Measurements from ENCODE around the gene MYL10. TPM values are rescaled to one million over a fixed set of nuclear protein-coding genes. Genes with fewer than 3 reads are reported as not detected.

MYL10 gene
- total RNA-seq, 5 donors from 2014 or later (not counting 1 experiment from before 2014, with no cell fraction given) = not detected

DNA sequence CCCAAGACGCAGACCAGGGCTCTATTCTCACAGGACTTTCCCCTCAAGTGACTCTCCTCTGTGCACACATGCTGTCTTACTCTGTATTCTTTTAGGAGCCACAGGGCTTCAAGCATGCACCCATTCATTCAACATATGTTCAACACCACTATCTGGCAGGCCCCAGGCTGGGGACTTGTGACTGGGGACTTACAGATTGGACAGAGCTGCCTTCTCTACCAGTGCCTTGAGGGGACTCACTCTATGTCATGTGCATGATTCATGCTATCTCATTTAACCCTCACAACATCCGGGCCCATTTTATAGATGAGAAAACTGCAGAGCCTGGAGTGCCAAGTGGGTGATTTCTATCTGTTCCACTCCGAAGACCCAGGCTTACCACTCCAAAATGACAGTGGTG is 34.3 kb downstream of the MYL10 start:
- no peak overlapping the region for H3K4me3 ChIP-seq (ENCODE audit: control insufficient read depth in 1 of 2, extremely low read depth in 1 of 2, low read length in 1 of 2)
- no peaks in the 10 kb centered on the region for H3K36me3 Mint-ChIP-seq
- peaks cover 0 to 7% of the 10 kb centered on the region in 2 donors for H3K27me3 Mint-ChIP-seq
- H3K9me3 Mint-ChIP-seq = no peaks in the 10 kb centered on the region
- peaks cover 0 to 3% of the 10 kb centered on the region in 2 experiments for H3K27me3 ChIP-seq (replicated peaks in 1 of 2; ENCODE audit: control insufficient read depth in 2 of 2, extremely low read depth in 1 of 2, insufficient read depth in 2 of 2, low read length in 1 of 2)
- no peak overlapping the region for H3K27ac Mint-ChIP-seq
- no peak for ATAC-seq (replicated peaks in 1 of 4)
- DNase-seq = no peak
- WGBS (ENCODE audit: insufficient coverage) = 63% methylated on average over 1 of the region's 3 CpGs
- POLR2A ChIA-PET = no interaction called here
- H3K36me3 ChIP-seq (ENCODE audit: control insufficient read depth in 2 of 2, extremely low read depth in 1 of 2, insufficient read depth in 1 of 2, low read length in 1 of 2) = no peaks in the 10 kb centered on the region
- no peak overlapping the region for H3K4me3 Mint-ChIP-seq
- CTCF ChIA-PET = no interaction called here
- no peak overlapping the region for H3K27ac ChIP-seq (ENCODE audit: low read length)
- H3K4me1 Mint-ChIP-seq = no peaks in the 10 kb centered on the region
- no peaks in the 10 kb centered on the region for H3K4me1 ChIP-seq (ENCODE audit: control insufficient read depth in 1 of 2, extremely low read depth in 1 of 2, insufficient read depth in 2 of 2, low read length in 2 of 2)
- H3K9me3 ChIP-seq = no peaks in the 10 kb centered on the region

- Mint-ChIP-seq H3K36me3 (no peaks in the 10 kb centered on the region), H3K4me3 (no peak overlapping the region), H3K27ac (no peak overlapping the region), H3K9me3 (no peaks in the 10 kb centered on the region), H3K27me3 (peaks cover 0 to 7% of the 10 kb centered on the region in 2 donors), H3K4me1 (no peaks in the 10 kb centered on the region)
- H3K27me3 ChIP-seq (replicated peaks in 1 of 2; ENCODE audit: control insufficient read depth in 2 of 2, extremely low read depth in 1 of 2, insufficient read depth in 2 of 2, low read length in 1 of 2) = peaks cover 0 to 3% of the 10 kb centered on the region in 2 experiments
- 88% methylated on average over 3 of the region's 6 CpGs for WGBS (ENCODE audit: insufficient coverage)
- no peaks in the 10 kb centered on the region for H3K9me3 ChIP-seq
- ATAC-seq (replicated peaks in 1 of 4) (no peak), DNase-seq (no peak)
- H3K4me3 ChIP-seq (ENCODE audit: control insufficient read depth in 1 of 2, extremely low read depth in 1 of 2, low read length in 1 of 2) = no peak overlapping the region
- H3K4me1 ChIP-seq (ENCODE audit: control insufficient read depth in 1 of 2, extremely low read depth in 1 of 2, insufficient read depth in 2 of 2, low read length in 2 of 2) = no peaks in the 10 kb centered on the region
- H3K36me3 ChIP-seq (ENCODE audit: control insufficient read depth in 2 of 2, extremely low read depth in 1 of 2, insufficient read depth in 1 of 2, low read length in 1 of 2) = no peaks in the 10 kb centered on the region
- POLR2A ChIA-PET = interaction anchor here in 1 of 2 donors (0.6 kb wide), 1 partner anchor 648 kb away, joined by 7 read pairs; no protein-coding TSS in a partner anchor
- CTCF ChIA-PET = no interaction called here
- H3K27ac ChIP-seq (ENCODE audit: low read length) = no peak overlapping the region
Measured at GRCh38 chr7:101593556-101593955, 35.5 kb downstream of the MYL10 start.

DNA sequence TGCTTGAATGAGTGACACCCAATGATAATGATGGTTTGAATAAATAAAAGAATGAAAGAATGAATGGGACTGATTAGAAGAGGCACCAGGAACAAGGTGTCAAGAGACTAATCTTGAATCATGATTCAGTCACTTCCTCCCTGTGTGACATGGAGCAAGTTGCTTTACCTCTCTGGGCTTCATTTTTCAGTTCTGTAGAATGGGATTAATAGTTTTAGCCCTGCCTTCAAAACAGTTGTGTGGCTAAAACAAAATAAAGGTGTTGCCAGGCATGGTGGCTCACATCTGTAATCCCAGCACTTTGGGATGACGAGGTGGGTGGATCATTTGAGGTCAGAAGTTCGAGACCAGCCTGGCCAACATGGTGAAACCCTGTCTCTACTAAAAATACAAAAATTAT is 37.6 kb downstream of the MYL10 start:
- H3K4me1 Mint-ChIP-seq = no peaks in the 10 kb centered on the region
- ChIA-PET POLR2A (no interaction called here), CTCF (interaction anchor here in 1 of 2 donors (0.7 kb wide), 1 partner anchor 691 kb away, joined by 5 read pairs; no protein-coding TSS in a partner anchor)
- H3K27ac Mint-ChIP-seq = no peak overlapping the region
- no peak overlapping the region for H3K27ac ChIP-seq (ENCODE audit: low read length)
- H3K4me3 ChIP-seq (ENCODE audit: control insufficient read depth in 1 of 2, extremely low read depth in 1 of 2, low read length in 1 of 2) = no peak overlapping the region
- no CpG with 5 or more reads among the region's 2 CpGs for WGBS (ENCODE audit: insufficient coverage)
- peaks cover 0 to 7% of the 10 kb centered on the region in 2 donors for H3K27me3 Mint-ChIP-seq
- H3K36me3 ChIP-seq (ENCODE audit: control insufficient read depth in 2 of 2, extremely low read depth in 1 of 2, insufficient read depth in 1 of 2, low read length in 1 of 2) = no peaks in the 10 kb centered on the region
- H3K36me3 Mint-ChIP-seq = no peaks in the 10 kb centered on the region
- DNase-seq (no peak), ATAC-seq (replicated peaks in 1 of 4) (no peak)
- peaks cover 0 to 3% of the 10 kb centered on the region in 2 experiments for H3K27me3 ChIP-seq (replicated peaks in 1 of 2; ENCODE audit: control insufficient read depth in 2 of 2, extremely low read depth in 1 of 2, insufficient read depth in 2 of 2, low read length in 1 of 2)
- no peak overlapping the region for H3K4me3 Mint-ChIP-seq
- no peaks in the 10 kb centered on the region for H3K9me3 Mint-ChIP-seq
- no peaks in the 10 kb centered on the region for H3K4me1 ChIP-seq (ENCODE audit: control insufficient read depth in 1 of 2, extremely low read depth in 1 of 2, insufficient read depth in 2 of 2, low read length in 2 of 2)
- no peaks in the 10 kb centered on the region for H3K9me3 ChIP-seq

GRCh38 chr7:101590663-101591435 is 38.2 kb downstream of the MYL10 start:
- H3K4me1 ChIP-seq (ENCODE audit: control insufficient read depth in 1 of 2, extremely low read depth in 1 of 2, insufficient read depth in 2 of 2, low read length in 2 of 2) = no peaks in the 10 kb centered on the region
- CTCF ChIA-PET = interaction anchor here in 1 of 2 donors (0.6 to 0.7 kb wide), 2 partner anchors 171 to 692 kb away, joined by 5 to 10 read pairs; no protein-coding TSS in a partner anchor
- peaks cover 0 to 3% of the 10 kb centered on the region in 2 experiments for H3K27me3 ChIP-seq (replicated peaks in 1 of 2; ENCODE audit: control insufficient read depth in 2 of 2, extremely low read depth in 1 of 2, insufficient read depth in 2 of 2, low read length in 1 of 2)
- Mint-ChIP-seq H3K4me3 (no peak overlapping the region), H3K27me3 (peaks cover 0 to 7% of the 10 kb centered on the region in 2 donors), H3K4me1 (no peaks in the 10 kb centered on the region), H3K27ac (no peak overlapping the region), H3K36me3 (no peaks in the 10 kb centered on the region), H3K9me3 (no peaks in the 10 kb centered on the region)
- DNase-seq = no peak
- POLR2A ChIA-PET = no interaction called here
- no peaks in the 10 kb centered on the region for H3K9me3 ChIP-seq
- H3K36me3 ChIP-seq (ENCODE audit: control insufficient read depth in 2 of 2, extremely low read depth in 1 of 2, insufficient read depth in 1 of 2, low read length in 1 of 2) = no peaks in the 10 kb centered on the region
- no peak for ATAC-seq (replicated peaks in 1 of 4)
- 85% methylated on average over 15 of the region's 18 CpGs for WGBS (ENCODE audit: insufficient coverage)
- no peak overlapping the region for H3K27ac ChIP-seq (ENCODE audit: low read length)
- no peak overlapping the region for H3K4me3 ChIP-seq (ENCODE audit: control insufficient read depth in 1 of 2, extremely low read depth in 1 of 2, low read length in 1 of 2)

GRCh38 chr7:101589976-101590662 is 39.0 kb downstream of the MYL10 start:
- ATAC-seq (replicated peaks in 1 of 4) = no peak
- peaks cover 0 to 7% of the 10 kb centered on the region in 2 donors for H3K27me3 Mint-ChIP-seq
- CTCF ChIA-PET = interaction anchor here in 1 of 2 donors (0.6 kb wide), 1 partner anchor 172 kb away, joined by 10 read pairs; no protein-coding TSS in a partner anchor

GRCh38 chr7:101589052-101589451 is 40.0 kb downstream of the MYL10 start:
- DNase-seq (no peak), ATAC-seq (replicated peaks in 1 of 4) (no peak)

More at GRCh38 chr7:101589976-101590662, 39.0 kb downstream of the MYL10 start:
- H3K9me3 ChIP-seq = no peaks in the 10 kb centered on the region
- H3K9me3 Mint-ChIP-seq = no peaks in the 10 kb centered on the region
- H3K27me3 ChIP-seq (replicated peaks in 1 of 2; ENCODE audit: control insufficient read depth in 2 of 2, extremely low read depth in 1 of 2, insufficient read depth in 2 of 2, low read length in 1 of 2) = peaks cover 0 to 3% of the 10 kb centered on the region in 2 experiments
- no peaks in the 10 kb centered on the region for H3K4me1 ChIP-seq (ENCODE audit: control insufficient read depth in 1 of 2, extremely low read depth in 1 of 2, insufficient read depth in 2 of 2, low read length in 2 of 2)
- DNase-seq = no peak
- no peak overlapping the region for H3K27ac Mint-ChIP-seq
- WGBS (ENCODE audit: insufficient coverage) = 72% methylated on average over 10 of the region's 15 CpGs
- H3K36me3 ChIP-seq (ENCODE audit: control insufficient read depth in 2 of 2, extremely low read depth in 1 of 2, insufficient read depth in 1 of 2, low read length in 1 of 2) = no peaks in the 10 kb centered on the region
- H3K4me3 Mint-ChIP-seq = no peak overlapping the region
- no peak overlapping the region for H3K27ac ChIP-seq (ENCODE audit: low read length)
- no peaks in the 10 kb centered on the region for H3K4me1 Mint-ChIP-seq
- POLR2A ChIA-PET = no interaction called here
- no peak overlapping the region for H3K4me3 ChIP-seq (ENCODE audit: control insufficient read depth in 1 of 2, extremely low read depth in 1 of 2, low read length in 1 of 2)
- no peaks in the 10 kb centered on the region for H3K36me3 Mint-ChIP-seq

More at GRCh38 chr7:101589052-101589451, 40.0 kb downstream of the MYL10 start:
- Mint-ChIP-seq H3K4me1 (no peaks in the 10 kb centered on the region), H3K27me3 (peaks cover 0 to 4% of the 10 kb centered on the region in 2 donors), H3K27ac (no peak overlapping the region), H3K36me3 (no peaks in the 10 kb centered on the region), H3K4me3 (no peak overlapping the region), H3K9me3 (no peaks in the 10 kb centered on the region)
- H3K9me3 ChIP-seq = no peaks in the 10 kb centered on the region
- H3K4me3 ChIP-seq (ENCODE audit: control insufficient read depth in 1 of 2, extremely low read depth in 1 of 2, low read length in 1 of 2) = no peak overlapping the region
- ChIA-PET CTCF (interaction anchor here in 1 of 2 donors (0.6 kb wide), 1 partner anchor 46 kb away, joined by 3 read pairs; no protein-coding TSS in a partner anchor), POLR2A (no interaction called here)
- peaks cover 0 to 3% of the 10 kb centered on the region in 2 experiments for H3K27me3 ChIP-seq (replicated peaks in 1 of 2; ENCODE audit: control insufficient read depth in 2 of 2, extremely low read depth in 1 of 2, insufficient read depth in 2 of 2, low read length in 1 of 2)
- no peaks in the 10 kb centered on the region for H3K36me3 ChIP-seq (ENCODE audit: control insufficient read depth in 2 of 2, extremely low read depth in 1 of 2, insufficient read depth in 1 of 2, low read length in 1 of 2)
- no peak overlapping the region for H3K27ac ChIP-seq (ENCODE audit: low read length)
- 67% methylated on average over 2 of the region's 5 CpGs for WGBS (ENCODE audit: insufficient coverage)
- no peaks in the 10 kb centered on the region for H3K4me1 ChIP-seq (ENCODE audit: control insufficient read depth in 1 of 2, extremely low read depth in 1 of 2, insufficient read depth in 2 of 2, low read length in 2 of 2)
